NCI-H1105 (cell line): ENCODE results near the gene ASAP2.

ENCODE experiments used
- DNase-seq: peaks from one replicate; lab custom pipeline; 2025; lab: John Stamatoyannopoulos, UW

Gene ASAP2

DNA sequence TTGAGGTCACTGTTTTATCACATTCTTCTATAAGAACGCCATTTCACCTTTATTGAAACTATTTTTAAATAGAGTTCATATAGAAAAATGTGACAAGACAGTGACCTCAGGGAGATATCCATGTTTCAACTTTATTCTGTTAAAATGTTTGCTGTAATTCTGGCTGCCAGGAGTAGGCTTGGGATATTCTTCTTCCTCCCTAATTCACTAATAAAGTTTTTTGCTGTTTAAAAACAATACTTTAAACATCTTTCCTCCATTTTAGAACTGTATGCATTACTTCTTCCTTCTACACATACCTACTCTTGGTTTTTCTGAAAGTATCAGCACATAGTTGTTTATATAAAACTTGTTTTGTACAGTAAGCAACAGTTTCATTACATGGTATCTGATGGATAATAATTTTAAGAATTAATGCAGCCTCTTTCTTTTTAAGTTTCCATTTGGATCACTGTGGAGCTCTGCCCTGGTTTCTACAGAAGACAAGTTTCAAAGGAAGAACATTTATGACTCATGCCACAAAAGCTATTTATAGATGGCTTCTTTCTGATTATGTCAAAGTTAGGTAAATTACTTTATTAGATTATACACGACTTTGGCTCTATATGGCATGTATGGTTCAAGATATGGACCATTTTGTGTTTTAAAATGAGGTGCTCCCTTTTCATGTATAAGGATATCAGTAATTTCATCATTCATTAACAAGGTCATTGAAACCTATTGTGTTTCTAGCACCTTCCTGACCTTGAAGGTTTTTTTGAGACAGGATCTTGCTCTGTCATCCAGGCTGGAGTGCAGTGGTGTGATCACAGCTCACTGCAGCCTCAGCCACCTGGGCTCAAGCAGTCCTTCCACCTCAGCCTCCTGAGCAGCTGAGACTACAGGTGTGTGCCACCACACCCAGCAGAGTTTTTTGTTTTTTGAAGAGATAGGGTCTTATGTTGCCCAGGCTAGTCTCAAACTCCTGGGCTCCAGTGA, 224.0 kb downstream of the ASAP2 start:
- no peak for DNase-seq

DNA sequence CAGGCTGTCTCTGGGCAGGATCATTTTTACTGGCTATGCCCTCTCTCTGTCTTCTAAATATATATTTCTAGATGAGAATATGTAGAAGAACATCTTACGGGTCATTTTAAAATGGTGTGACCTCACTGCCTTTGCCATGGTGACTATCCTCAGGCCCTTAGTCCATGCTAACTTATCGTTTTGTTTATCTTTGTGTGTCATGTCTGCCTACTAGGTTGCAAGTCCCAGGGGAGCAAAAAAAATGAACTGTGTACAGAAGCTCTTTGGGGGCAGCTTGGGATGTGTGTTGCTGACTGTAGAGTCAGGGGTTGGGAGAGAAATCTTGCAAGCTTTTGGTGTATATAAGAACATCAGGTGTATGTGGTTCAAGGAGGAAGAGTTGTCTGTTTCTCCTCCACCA, 227.9 kb downstream of the ASAP2 start:
- no peak for DNase-seq

DNA sequence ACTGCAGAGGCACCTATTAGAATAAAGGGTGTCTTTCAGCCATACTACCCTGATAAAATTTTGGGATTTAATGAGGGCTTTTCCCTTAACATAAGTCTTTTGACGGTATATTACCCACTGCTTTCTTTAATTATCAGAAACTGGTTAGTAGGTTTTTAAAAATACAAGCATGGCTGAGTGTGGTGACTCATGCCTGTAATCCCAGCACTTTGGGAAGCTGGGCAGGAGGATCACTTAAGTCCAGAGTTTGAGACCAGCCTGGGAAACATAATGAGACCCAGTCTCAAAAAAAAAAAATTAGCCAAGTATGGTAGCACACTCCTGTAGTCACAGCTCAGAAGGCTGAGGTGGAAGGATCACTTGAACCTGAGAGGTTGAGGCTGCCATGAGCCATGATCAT, 232.9 kb downstream of the ASAP2 start:
- DNase-seq: no peak

DNA sequence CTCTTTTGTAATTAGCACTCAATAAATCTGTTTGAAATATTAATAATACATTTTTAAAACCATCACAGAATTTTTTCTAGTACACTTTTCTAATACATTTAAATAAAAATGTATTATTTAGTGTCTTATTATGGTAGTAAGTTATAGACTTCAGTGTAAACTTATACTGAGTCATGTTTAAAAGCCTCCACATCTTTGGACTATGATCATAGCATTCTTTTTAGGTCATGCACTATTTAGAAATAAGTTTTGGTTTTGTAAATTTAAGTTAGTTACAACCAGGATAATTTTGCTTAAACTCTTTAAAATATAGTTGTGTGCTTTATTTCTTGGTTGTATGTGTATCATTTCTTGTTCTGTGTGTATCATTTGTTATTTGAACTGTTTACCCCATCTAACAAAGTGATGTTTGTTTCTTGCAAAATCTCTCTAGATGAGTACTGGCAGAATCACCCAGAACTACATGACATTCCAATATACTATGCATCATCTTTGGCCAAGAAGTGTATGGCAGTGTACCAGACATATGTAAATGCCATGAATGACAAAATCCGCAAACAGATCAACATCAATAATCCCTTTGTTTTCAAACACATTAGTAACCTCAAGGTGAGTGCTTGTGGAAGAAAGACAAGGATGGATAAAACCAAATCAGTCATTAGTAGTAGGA, 233.6 kb downstream of the ASAP2 start:
- DNase-seq: no peak

DNA sequence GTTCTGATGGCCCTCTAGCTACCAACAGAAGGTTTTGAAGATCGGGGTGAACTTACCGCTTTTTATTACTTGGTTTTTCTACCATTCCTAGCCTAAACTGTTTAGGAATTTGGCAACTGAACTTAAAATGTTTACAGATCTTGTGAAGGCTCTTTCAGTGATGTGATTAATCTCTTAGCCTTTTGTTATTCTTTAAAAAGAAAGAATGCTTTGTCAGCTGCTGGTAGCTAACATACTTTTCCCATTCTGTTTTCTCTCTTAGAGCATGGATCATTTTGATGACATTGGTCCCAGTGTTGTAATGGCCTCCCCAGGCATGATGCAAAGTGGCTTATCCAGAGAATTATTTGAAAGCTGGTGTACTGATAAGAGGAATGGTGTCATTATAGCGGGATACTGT, 234.9 kb downstream of the ASAP2 start:
- no peak for DNase-seq

DNA sequence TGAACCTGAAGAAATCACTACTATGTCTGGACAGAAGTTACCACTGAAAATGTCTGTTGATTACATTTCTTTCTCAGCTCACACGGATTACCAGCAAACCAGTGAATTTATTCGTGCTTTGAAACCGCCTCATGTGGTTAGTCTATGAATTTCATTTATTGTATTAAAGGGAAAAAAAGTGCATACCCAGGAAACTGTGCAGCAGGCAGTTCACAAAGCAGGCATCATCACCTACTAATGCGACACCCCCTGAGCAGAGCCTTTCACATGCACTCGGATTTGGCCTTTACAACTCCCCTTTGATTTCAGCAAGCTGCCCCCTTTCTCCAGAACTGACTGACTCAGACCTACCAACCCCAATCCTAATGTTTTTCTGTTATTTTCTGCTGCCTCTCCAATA, 236.9 kb downstream of the ASAP2 start:
- no peak for DNase-seq

DNA sequence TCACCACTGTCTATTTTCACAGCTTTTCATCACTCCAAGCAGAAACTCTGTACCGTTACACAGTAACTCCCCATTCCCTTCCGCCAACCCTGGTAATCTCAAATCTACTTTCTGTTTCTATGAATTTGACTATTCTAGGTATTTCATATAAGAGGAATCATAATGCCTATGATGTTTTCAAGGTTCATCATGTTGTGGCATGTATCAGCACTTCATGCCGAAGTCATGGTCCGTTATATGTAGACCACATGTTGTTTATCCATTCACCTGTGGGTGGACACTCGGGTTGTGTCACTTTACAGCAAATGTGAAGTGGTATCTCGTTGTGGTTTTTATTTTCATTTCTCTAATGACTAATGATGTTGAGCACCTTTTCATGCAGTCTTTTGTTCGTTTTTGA, 238.5 kb downstream of the ASAP2 start:
- no peak for DNase-seq

DNA sequence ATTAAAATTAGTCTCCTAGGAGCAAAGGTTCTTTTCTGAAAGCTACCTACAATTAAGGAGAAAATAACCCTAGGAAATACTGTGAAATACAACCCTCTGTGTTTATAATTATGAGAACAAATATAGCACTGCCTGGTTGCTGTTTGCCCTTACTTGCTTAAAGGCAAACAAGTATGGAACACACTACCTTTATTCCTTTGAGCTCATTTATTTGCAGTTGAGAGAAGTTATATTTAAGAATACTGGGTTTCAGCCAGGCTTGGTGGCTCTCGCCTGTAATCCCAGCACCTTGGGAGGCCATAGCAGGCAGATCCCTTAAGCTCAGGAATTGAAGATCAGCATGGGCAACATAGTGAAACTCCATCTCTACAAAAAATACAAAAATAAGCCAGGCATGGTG, 244.6 kb downstream of the ASAP2 start:
- DNase-seq: no peak
